ENCODE data around the gene CELF4. TPM values are rescaled to one million over a fixed set of nuclear protein-coding genes. Genes with fewer than 3 reads are reported as not detected.

The CELF4 gene
- total and polyA plus RNA-seq, 5 donors from 2014 or later = 0.08 to 0.30 (median 0.08) TPM; not detected in 2

DNA sequence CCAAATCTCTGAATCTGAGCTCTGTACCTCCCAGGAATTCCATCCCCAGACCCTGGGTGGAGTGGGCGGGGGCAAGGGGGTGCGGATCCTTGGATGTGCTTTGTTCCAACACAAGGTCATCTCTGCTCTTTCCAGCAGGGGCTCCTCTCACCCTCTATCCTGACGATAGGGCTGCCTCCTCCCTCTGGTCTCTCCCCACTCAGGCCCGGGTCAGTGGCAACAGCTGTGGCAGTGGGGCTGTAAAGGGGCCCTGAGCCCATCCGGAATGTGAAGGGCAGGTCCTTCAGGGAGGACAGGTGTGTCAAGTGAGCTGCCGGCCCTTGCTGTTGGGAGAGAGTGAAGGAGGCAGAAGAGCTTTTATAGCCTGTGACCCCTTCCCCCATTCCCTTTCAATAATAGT, 167.8 kb downstream of the CELF4 start:
- no peaks in the 10 kb centered on the region for H3K9me3 ChIP-seq (ENCODE audit: control insufficient read depth in 2 of 2, low read length in 2 of 2)
- peaks cover 24% of the 10 kb centered on the region for H3K27me3 Mint-ChIP-seq

DNA sequence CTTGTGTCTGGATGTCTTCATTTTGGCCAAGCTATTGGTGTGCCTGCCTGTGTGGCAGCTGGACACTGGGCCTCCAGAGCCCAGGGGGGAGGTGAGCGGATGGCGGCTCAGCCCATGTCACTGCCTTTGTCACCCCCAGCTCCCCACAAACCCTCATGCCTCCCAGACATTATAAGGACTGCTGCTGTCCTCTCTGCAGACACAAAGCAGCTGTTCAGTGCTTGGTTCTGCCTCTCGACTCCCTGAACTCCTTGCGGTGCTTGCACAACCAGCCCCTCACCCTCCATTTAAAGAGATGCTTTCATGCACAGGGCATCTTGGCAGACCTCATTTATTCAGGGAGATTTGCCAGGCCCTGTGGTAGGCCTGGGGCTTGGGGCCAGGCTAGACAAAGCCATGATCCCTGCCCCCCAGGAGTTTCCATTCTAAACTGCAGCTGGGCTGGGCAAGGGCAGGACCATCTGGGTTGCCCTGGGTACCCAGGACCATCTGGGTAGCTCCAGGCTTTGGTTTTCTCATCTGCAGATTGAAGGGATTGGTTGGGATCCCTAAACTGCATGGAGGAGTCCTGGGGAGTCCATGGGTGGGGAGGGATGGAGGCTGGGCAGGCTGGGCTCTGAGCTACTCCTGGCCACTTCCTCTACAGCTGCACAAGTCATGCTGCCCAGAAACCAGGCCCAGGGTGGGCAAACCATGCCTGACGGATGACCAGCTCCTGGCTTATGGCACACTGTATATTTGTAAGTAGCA, 168.5 kb downstream of the CELF4 start:
- Mint-ChIP-seq H3K4me3 (no peak overlapping the region), H3K36me3 (no peaks in the 10 kb centered on the region), H3K9me3 (peaks cover 0 to 2% (median 0%) of the 10 kb centered on the region in 7 donors), H3K27me3 (peaks cover 24% of the 10 kb centered on the region), H3K4me1 (peaks cover 0 to 6% (median 0%) of the 10 kb centered on the region in 4 donors), H3K27ac (no peak overlapping the region)
- Histone ChIP-seq H3K27me3 (ENCODE audit: control insufficient read depth, insufficient read depth, low read length) (no peaks in the 10 kb centered on the region), H3K4me3 (ENCODE audit: low read depth, low read length) (no peak overlapping the region), H3K36me3 (ENCODE audit: control insufficient read depth, insufficient read depth, low read length) (no peaks in the 10 kb centered on the region), H3K4me1 (ENCODE audit: control insufficient read depth, insufficient read depth, low read length, poor library complexity, severe bottlenecking) (no peaks in the 10 kb centered on the region), H3K9me3 (ENCODE audit: control insufficient read depth in 2 of 2, low read length in 2 of 2) (no peaks in the 10 kb centered on the region), H3K27ac (ENCODE audit: insufficient read depth, low read length, poor library complexity, severe bottlenecking) (no peak overlapping the region)
- ATAC-seq (ENCODE audit: low read depth in 2 of 2) (no peak), DNase-seq (no peak)

More for the DNA sequence above, 167.8 kb downstream of the CELF4 start:
- DNase-seq (no peak), ATAC-seq (ENCODE audit: low read depth in 2 of 2) (no peak)
- Histone ChIP-seq H3K27ac (ENCODE audit: insufficient read depth, low read length, poor library complexity, severe bottlenecking) (no peak overlapping the region), H3K36me3 (ENCODE audit: control insufficient read depth, insufficient read depth, low read length) (no peaks in the 10 kb centered on the region), H3K4me1 (ENCODE audit: control insufficient read depth, insufficient read depth, low read length, poor library complexity, severe bottlenecking) (no peaks in the 10 kb centered on the region), H3K4me3 (ENCODE audit: low read depth, low read length) (no peak overlapping the region), H3K27me3 (ENCODE audit: control insufficient read depth, insufficient read depth, low read length) (no peaks in the 10 kb centered on the region)
- Mint-ChIP-seq H3K27ac (no peak overlapping the region), H3K4me3 (no peak overlapping the region), H3K4me1 (peaks cover 0 to 6% (median 0%) of the 10 kb centered on the region in 4 donors), H3K36me3 (no peaks in the 10 kb centered on the region), H3K9me3 (peaks cover 0 to 2% (median 0%) of the 10 kb centered on the region in 7 donors)

DNA sequence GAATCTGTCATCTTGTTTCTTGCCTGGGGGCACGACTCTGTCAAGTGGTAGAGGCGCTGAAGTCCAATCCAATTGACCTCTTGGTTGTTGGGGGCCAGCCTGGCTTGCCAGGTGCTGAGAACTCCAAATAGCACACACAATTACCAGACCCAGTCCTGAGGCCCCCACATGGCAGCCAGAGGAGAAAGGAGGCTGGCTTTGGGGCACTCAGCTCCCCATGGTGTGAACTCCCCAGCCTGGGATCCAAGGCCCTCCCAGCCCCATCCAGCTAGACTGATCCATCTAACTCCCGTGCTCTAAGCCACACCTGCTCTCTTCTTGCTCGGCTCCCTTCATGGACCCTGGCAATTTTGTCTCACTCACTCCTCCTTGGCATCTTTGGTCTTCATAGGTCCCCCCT, 170.0 kb downstream of the CELF4 start:
- Mint-ChIP-seq H3K9me3 (peaks cover 0 to 2% (median 0%) of the 10 kb centered on the region in 7 donors), H3K4me3 (no peak overlapping the region)
- H3K27me3 ChIP-seq (ENCODE audit: control insufficient read depth, insufficient read depth, low read length) = no peaks in the 10 kb centered on the region

DNA sequence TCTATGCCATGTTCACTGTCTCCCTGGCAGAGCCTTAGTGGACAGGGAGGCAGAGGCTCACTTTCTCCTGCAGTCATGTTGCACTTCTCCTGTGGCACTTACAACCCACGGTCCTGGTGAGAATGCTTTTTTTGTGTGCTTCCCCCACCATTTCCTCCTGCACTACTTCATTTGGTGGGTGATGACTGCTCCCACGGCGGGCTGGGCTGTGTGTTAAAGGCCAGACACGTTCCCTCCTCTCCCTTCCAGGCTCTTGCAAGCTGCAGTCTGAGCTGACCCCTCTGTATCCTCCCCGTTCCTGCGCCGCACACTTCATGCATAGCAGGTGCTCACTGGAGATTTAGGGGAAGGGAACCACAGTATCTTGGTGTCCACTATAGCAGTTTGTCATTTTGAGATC, 170.5 kb downstream of the CELF4 start:
- peaks cover 24% of the 10 kb centered on the region for H3K27me3 Mint-ChIP-seq
- H3K27ac Mint-ChIP-seq = no peak overlapping the region
- Histone ChIP-seq H3K9me3 (ENCODE audit: control insufficient read depth in 2 of 2, low read length in 2 of 2) (no peaks in the 10 kb centered on the region), H3K27ac (ENCODE audit: insufficient read depth, low read length, poor library complexity, severe bottlenecking) (no peak overlapping the region), H3K36me3 (ENCODE audit: control insufficient read depth, insufficient read depth, low read length) (no peaks in the 10 kb centered on the region), H3K4me1 (ENCODE audit: control insufficient read depth, insufficient read depth, low read length, poor library complexity, severe bottlenecking) (no peaks in the 10 kb centered on the region), H3K27me3 (ENCODE audit: control insufficient read depth, insufficient read depth, low read length) (no peaks in the 10 kb centered on the region), H3K4me3 (ENCODE audit: low read depth, low read length) (no peak overlapping the region)
- peaks cover 0 to 2% (median 0%) of the 10 kb centered on the region in 7 donors for H3K9me3 Mint-ChIP-seq
- peak overlapping the region in 2 of 4 donors; percentile 17 to 41 for H3K4me3 Mint-ChIP-seq
- ATAC-seq (ENCODE audit: low read depth in 2 of 2) (no peak), DNase-seq (no peak)
- no peaks in the 10 kb centered on the region for H3K36me3 Mint-ChIP-seq
- peaks cover 0 to 6% (median 0%) of the 10 kb centered on the region in 4 donors for H3K4me1 Mint-ChIP-seq

More for the DNA sequence above, 170.0 kb downstream of the CELF4 start:
- Mint-ChIP-seq H3K27ac (no peak overlapping the region), H3K4me1 (peaks cover 0 to 6% (median 0%) of the 10 kb centered on the region in 4 donors), H3K36me3 (no peaks in the 10 kb centered on the region), H3K27me3 (peaks cover 24% of the 10 kb centered on the region)
- Histone ChIP-seq H3K27ac (ENCODE audit: insufficient read depth, low read length, poor library complexity, severe bottlenecking) (no peak overlapping the region), H3K36me3 (ENCODE audit: control insufficient read depth, insufficient read depth, low read length) (no peaks in the 10 kb centered on the region), H3K4me3 (ENCODE audit: low read depth, low read length) (no peak overlapping the region), H3K4me1 (ENCODE audit: control insufficient read depth, insufficient read depth, low read length, poor library complexity, severe bottlenecking) (no peaks in the 10 kb centered on the region), H3K9me3 (ENCODE audit: control insufficient read depth in 2 of 2, low read length in 2 of 2) (no peaks in the 10 kb centered on the region)
- ATAC-seq (ENCODE audit: low read depth in 2 of 2) (no peak), DNase-seq (no peak)

DNA sequence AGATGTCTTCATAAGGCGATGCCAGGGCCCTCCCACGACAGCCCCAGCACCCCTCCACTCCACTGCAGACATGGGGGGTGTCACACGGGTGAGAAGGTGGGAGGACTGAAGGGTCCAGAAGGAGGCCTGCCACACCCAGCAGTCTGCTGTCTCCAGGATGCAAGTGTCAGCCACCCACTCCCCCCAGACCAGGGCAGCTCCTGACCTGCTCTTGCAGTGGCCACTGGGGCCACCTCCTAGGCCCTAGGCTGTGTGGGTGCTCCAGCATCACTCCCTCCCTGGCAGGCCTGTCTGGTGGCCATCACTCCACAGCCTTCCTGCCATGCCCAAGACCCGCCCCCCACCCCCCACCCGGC, 171.0 kb downstream of the CELF4 start:
- peaks cover 24% of the 10 kb centered on the region for H3K27me3 Mint-ChIP-seq

DNA sequence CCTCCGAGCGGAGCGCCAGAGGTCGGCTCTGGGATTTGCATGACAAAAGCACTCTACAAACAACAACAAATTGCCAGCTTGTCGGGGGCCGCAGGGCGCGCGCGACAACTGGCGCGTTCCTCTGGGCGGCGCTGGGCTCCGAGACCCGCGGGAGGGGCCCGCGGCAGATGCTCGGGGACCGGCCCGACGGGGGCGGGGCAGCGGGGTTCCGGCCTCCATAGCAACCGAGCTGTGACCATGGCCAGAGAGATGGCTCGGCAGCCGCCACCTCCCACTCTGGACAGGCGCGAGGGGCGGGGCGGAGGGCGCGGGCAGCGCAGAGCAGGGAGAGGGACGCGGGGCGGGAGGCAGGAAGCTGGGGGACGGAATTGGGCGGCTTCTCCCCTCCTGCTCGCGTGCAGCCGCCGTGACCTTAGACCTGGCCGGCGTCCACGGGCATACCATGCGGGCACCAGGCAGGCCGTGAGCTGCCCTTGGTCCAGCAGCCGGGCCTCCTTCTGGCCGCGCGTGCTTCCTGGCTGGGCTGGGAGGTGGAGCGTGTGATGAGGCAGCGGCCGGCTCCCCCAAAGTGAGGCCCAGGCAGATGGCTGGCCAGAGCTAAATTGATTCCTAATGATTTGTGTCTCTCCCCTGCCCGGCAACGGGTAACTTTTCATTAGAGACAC, 171.5 kb downstream of the CELF4 start:
- DNase-seq (no peak), ATAC-seq (ENCODE audit: low read depth in 2 of 2) (no peak)
- Mint-ChIP-seq H3K36me3 (no peaks in the 10 kb centered on the region), H3K27me3 (peaks cover 24% of the 10 kb centered on the region), H3K4me1 (peaks cover 0 to 6% (median 0%) of the 10 kb centered on the region in 4 donors), H3K9me3 (peaks cover 0 to 2% (median 0%) of the 10 kb centered on the region in 7 donors), H3K27ac (no peak overlapping the region), H3K4me3 (no peak overlapping the region)
- no peaks in the 10 kb centered on the region for H3K36me3 ChIP-seq (ENCODE audit: control insufficient read depth, insufficient read depth, low read length)
- no peak overlapping the region for H3K4me3 ChIP-seq (ENCODE audit: low read depth, low read length)
- no peak overlapping the region for H3K27ac ChIP-seq (ENCODE audit: insufficient read depth, low read length, poor library complexity, severe bottlenecking)
- H3K9me3 ChIP-seq (ENCODE audit: control insufficient read depth in 2 of 2, low read length in 2 of 2) = no peaks in the 10 kb centered on the region
- H3K27me3 ChIP-seq (ENCODE audit: control insufficient read depth, insufficient read depth, low read length) = no peaks in the 10 kb centered on the region
- no peaks in the 10 kb centered on the region for H3K4me1 ChIP-seq (ENCODE audit: control insufficient read depth, insufficient read depth, low read length, poor library complexity, severe bottlenecking)

More for the DNA sequence above, 171.0 kb downstream of the CELF4 start:
- H3K4me3 ChIP-seq (ENCODE audit: low read depth, low read length) = no peak overlapping the region
- no peak for DNase-seq
- ATAC-seq (ENCODE audit: low read depth in 2 of 2) = no peak
- no peaks in the 10 kb centered on the region for H3K36me3 ChIP-seq (ENCODE audit: control insufficient read depth, insufficient read depth, low read length)
- Mint-ChIP-seq H3K27ac (no peak overlapping the region), H3K36me3 (no peaks in the 10 kb centered on the region), H3K4me1 (peaks cover 0 to 6% (median 0%) of the 10 kb centered on the region in 4 donors), H3K9me3 (peaks cover 0 to 2% (median 0%) of the 10 kb centered on the region in 7 donors), H3K4me3 (no peak overlapping the region)
- H3K27ac ChIP-seq (ENCODE audit: insufficient read depth, low read length, poor library complexity, severe bottlenecking) = no peak overlapping the region
- H3K4me1 ChIP-seq (ENCODE audit: control insufficient read depth, insufficient read depth, low read length, poor library complexity, severe bottlenecking) = no peaks in the 10 kb centered on the region
- no peaks in the 10 kb centered on the region for H3K9me3 ChIP-seq (ENCODE audit: control insufficient read depth in 2 of 2, low read length in 2 of 2)
- no peaks in the 10 kb centered on the region for H3K27me3 ChIP-seq (ENCODE audit: control insufficient read depth, insufficient read depth, low read length)

DNA sequence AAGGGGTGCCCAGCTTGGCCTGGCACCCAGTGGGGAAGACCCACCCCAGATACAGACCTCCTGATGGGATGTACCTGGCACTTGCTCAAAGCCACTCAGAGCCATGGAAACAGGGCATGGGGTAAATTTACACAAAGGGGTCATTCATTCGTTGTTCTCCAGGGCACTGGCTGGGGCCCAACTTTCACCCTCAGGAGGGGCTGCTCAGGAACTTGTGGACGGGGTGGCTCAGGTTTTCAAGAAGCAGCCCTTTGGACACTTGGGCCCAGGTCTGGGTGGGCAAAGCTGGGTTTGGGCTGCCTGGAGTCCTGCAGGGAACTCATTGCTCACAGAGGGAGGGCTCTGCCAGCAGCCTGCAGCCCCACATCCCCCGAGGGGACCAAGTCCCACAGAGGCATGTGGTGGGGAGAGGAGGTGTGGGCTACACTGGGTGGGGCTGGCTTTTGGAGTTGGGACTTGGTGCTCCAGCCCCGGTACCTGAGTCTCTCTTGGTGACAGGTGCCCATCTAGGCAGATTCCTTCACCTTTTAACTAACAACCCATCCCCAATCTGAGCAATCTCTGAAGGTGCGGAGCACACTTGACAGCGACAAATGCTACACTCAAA, 172.3 kb downstream of the CELF4 start:
- Histone ChIP-seq H3K9me3 (ENCODE audit: control insufficient read depth in 2 of 2, low read length in 2 of 2) (no peaks in the 10 kb centered on the region), H3K27me3 (ENCODE audit: control insufficient read depth, insufficient read depth, low read length) (no peaks in the 10 kb centered on the region), H3K36me3 (ENCODE audit: control insufficient read depth, insufficient read depth, low read length) (no peaks in the 10 kb centered on the region), H3K4me3 (ENCODE audit: low read depth, low read length) (no peak overlapping the region), H3K4me1 (ENCODE audit: control insufficient read depth, insufficient read depth, low read length, poor library complexity, severe bottlenecking) (no peaks in the 10 kb centered on the region), H3K27ac (ENCODE audit: insufficient read depth, low read length, poor library complexity, severe bottlenecking) (no peak overlapping the region)
- Mint-ChIP-seq H3K4me3 (peak overlapping the region in 1 of 4 donors; percentile 28), H3K27me3 (peaks cover 24% of the 10 kb centered on the region), H3K27ac (no peak overlapping the region), H3K4me1 (peaks cover 0 to 6% (median 0%) of the 10 kb centered on the region in 4 donors), H3K36me3 (no peaks in the 10 kb centered on the region), H3K9me3 (peaks cover 0 to 2% (median 0%) of the 10 kb centered on the region in 7 donors)
- DNase-seq = no peak
- no peak for ATAC-seq (ENCODE audit: low read depth in 2 of 2)
